Caco-2 (cell line): Measurements from ENCODE around the gene PDCD6IP. TPM values are rescaled to one million over a fixed set of nuclear protein-coding genes. Genes with fewer than 3 reads are reported as not detected.

Experiments used
- BruUV-seq: library from RNA; stranded (reverse); fragments of 400-500 nt; replicated peaks from 2 replicates; lab custom pipeline; 2021; lab: Mats Ljungman, UMichigan
- CTCF ChIA-PET: fragments of 300-600 bp; sonication (Branson Sonifier 250); formaldehyde crosslinking; loops from one replicate; lab custom pipeline; 2022; ENCODE audit warnings: antibody characterized with exemption; lab: Charles Lee
- POLR2A ChIA-PET: fragments of 300-600 bp; sonication (Branson Sonifier 250); formaldehyde crosslinking; loops from one replicate; lab custom pipeline; 2022; ENCODE audit warnings: antibody characterized with exemption; lab: Charles Lee
- DNase-seq, 2 experiments: peaks; one replicate each; pipeline versions ENCODE4 v3.0.0 to v3.0.0-alpha.2; 2020 to 2022
- H3K27me3 ChIP-seq: replicated peaks from 2 replicates; pipeline ENCODE4 v1.6.0; 2011; ENCODE audit warnings: low read length; ENCODE audit not compliant: control insufficient read depth, insufficient read depth
- H3K36me3 ChIP-seq: 2 replicates; pipeline ENCODE4 v1.5.1; 2011; ENCODE audit warnings: low read length; ENCODE audit not compliant: control insufficient read depth, insufficient read depth
- H3K4me1 ChIP-seq: fragments of 250-450 bp; sonication (Bioruptor Pico); 2 replicates; pipeline ENCODE4 v1.5.1; 2020; ENCODE audit warnings: mild to moderate bottlenecking
- H3K4me3 ChIP-seq: 2 replicates; pipeline ENCODE4 v1.5.1; 2011; ENCODE audit warnings: low read depth, mild to moderate bottlenecking, control low read depth, low read length
- H3K9me3 ChIP-seq: fragments of 250-450 bp; sonication (Bioruptor Pico); 2 replicates; pipeline ENCODE4 v1.5.1; 2020; ENCODE audit warnings: mild to moderate bottlenecking, moderate library complexity
- H3K27ac Mint-ChIP-seq: one replicate; pipeline ENCODE4 v1.8.0; 2022; ENCODE audit warnings: mixed read lengths; ENCODE audit not compliant: unreplicated experiment
- H3K27me3 Mint-ChIP-seq: one replicate; pipeline ENCODE4 v1.8.0; 2022; ENCODE audit warnings: mixed read lengths; ENCODE audit not compliant: insufficient read depth, unreplicated experiment
- H3K36me3 Mint-ChIP-seq: one replicate; pipeline ENCODE4 v1.8.0; 2022; ENCODE audit warnings: mild to moderate bottlenecking, mixed read lengths; ENCODE audit not compliant: insufficient read depth, unreplicated experiment
- H3K4me1 Mint-ChIP-seq: one replicate; pipeline ENCODE4 v1.8.0; 2022; ENCODE audit warnings: low read depth, mixed read lengths; ENCODE audit not compliant: unreplicated experiment
- H3K4me3 Mint-ChIP-seq: one replicate; pipeline ENCODE4 v1.8.0; 2022; ENCODE audit warnings: mild to moderate bottlenecking, moderate library complexity, mixed read lengths; ENCODE audit not compliant: unreplicated experiment
- H3K9me3 Mint-ChIP-seq: one replicate; pipeline ENCODE4 v1.8.0; 2022; ENCODE audit warnings: mixed read lengths; ENCODE audit not compliant: unreplicated experiment
- intact Hi-C: fragments of 100-400 bp; cut with micrococcal nuclease; formaldehyde crosslinking; loops from one replicate; pipeline ENCODE4 v1.10.0; 2022; ENCODE audit not compliant: unreplicated experiment
- total RNA-seq: library from RNA; stranded (reverse); gene quantifications from 2 replicates; pipeline ENCODE4 v1.2.3, GENCODE V29; 2022
- TF ChIP-seq, protein P1 (sequence below), 2 experiments: fragments of 200-600 bp in 1 of 2; IDR thresholded peaks; 1 replicate in 1 of 2; 2 replicates in 1 of 2; pipeline versions ENCODE4 v1.5.1 to v1.8.0; 2011 to 2022; ENCODE audit warnings: antibody characterized with exemption in 1 of 2, control low read depth in 1 of 2, inconsistent platforms in 1 of 2, low read depth in 1 of 2, low read length in 1 of 2, mild to moderate bottlenecking in 1 of 2, moderate library complexity in 1 of 2; ENCODE audit not compliant: insufficient read depth in 1 of 2, severe bottlenecking in 1 of 2, unreplicated experiment in 1 of 2

PDCD6IP gene
- total RNA-seq, 1 experiment from 2014 or later: 185 TPM

- TF ChIP-seq, protein P1, sequence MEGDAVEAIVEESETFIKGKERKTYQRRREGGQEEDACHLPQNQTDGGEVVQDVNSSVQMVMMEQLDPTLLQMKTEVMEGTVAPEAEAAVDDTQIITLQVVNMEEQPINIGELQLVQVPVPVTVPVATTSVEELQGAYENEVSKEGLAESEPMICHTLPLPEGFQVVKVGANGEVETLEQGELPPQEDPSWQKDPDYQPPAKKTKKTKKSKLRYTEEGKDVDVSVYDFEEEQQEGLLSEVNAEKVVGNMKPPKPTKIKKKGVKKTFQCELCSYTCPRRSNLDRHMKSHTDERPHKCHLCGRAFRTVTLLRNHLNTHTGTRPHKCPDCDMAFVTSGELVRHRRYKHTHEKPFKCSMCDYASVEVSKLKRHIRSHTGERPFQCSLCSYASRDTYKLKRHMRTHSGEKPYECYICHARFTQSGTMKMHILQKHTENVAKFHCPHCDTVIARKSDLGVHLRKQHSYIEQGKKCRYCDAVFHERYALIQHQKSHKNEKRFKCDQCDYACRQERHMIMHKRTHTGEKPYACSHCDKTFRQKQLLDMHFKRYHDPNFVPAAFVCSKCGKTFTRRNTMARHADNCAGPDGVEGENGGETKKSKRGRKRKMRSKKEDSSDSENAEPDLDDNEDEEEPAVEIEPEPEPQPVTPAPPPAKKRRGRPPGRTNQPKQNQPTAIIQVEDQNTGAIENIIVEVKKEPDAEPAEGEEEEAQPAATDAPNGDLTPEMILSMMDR (IDR thresholded peaks at IDR 0.05; ENCODE audit: insufficient read depth in 1 of 2, low read depth in 1 of 2, low read length in 1 of 2, severe bottlenecking in 1 of 2, unreplicated experiment in 1 of 2): no peak
- no peaks in the 10 kb centered on the region for H3K9me3 ChIP-seq
- H3K27me3 ChIP-seq: no peaks in the 10 kb centered on the region; the same call in 1 of the 2 replicates
- H3K27ac Mint-ChIP-seq: no peak overlapping the region
- ChIA-PET CTCF (interaction anchor here (0.5 to 2.0 kb wide), 8 partner anchors 96 to 800 kb away, joined by 3 to 13 read pairs (median 4); no protein-coding TSS in a partner anchor), POLR2A (no interaction called here)
- no TSS peak for BruUV-seq
- H3K4me3 Mint-ChIP-seq: no peak overlapping the region
- no peak overlapping the region for H3K4me3 ChIP-seq
- H3K4me1 Mint-ChIP-seq: no peaks in the 10 kb centered on the region
- no peak for DNase-seq
- H3K36me3 ChIP-seq: no peaks in the 10 kb centered on the region
- no peaks in the 10 kb centered on the region for H3K4me1 ChIP-seq
- H3K27me3 Mint-ChIP-seq: peaks cover 9% of the 10 kb centered on the region
- H3K36me3 Mint-ChIP-seq: peaks cover 6% of the 10 kb centered on the region
- no peaks in the 10 kb centered on the region for H3K9me3 Mint-ChIP-seq
- intact Hi-C loops: loop anchor here (1.0 to 5.0 kb wide), 6 partner anchors 73 to 800 kb away; no protein-coding TSS in a partner anchor
Observed at GRCh38 chr3:33883951-33884561, 85.6 kb downstream of the PDCD6IP start.

- intact Hi-C loops: loop anchor here (5.0 kb wide), 3 partner anchors 73 to 503 kb away; no protein-coding TSS in a partner anchor
- BruUV-seq: no TSS peak
- H3K4me1 Mint-ChIP-seq: no peaks in the 10 kb centered on the region
- POLR2A ChIA-PET: no interaction called here
- no peak overlapping the region for H3K4me3 Mint-ChIP-seq
- Histone ChIP-seq H3K27me3 (no peaks in the 10 kb centered on the region; the same call in 1 of the 2 replicates), H3K4me3 (no peak overlapping the region), H3K36me3 (no peaks in the 10 kb centered on the region), H3K9me3 (no peaks in the 10 kb centered on the region), H3K4me1 (0 out of 2 replicates have a peak, but pooled peaks cover 3% of the 10 kb centered on the region)
- peaks cover 6% of the 10 kb centered on the region for H3K36me3 Mint-ChIP-seq
- CTCF ChIA-PET: interaction anchor here (2.0 kb wide), 1 partner anchor 127 kb away, joined by 8 read pairs; no protein-coding TSS in a partner anchor
- no peaks in the 10 kb centered on the region for H3K9me3 Mint-ChIP-seq
- no peak for DNase-seq
- TF ChIP-seq, protein P1 (IDR thresholded peaks at IDR 0.05; ENCODE audit: insufficient read depth in 1 of 2, low read depth in 1 of 2, low read length in 1 of 2, severe bottlenecking in 1 of 2, unreplicated experiment in 1 of 2): no peak
- peaks cover 9% of the 10 kb centered on the region for H3K27me3 Mint-ChIP-seq
- no peak overlapping the region for H3K27ac Mint-ChIP-seq
Observed at GRCh38 chr3:33884701-33885100, 86.3 kb downstream of the PDCD6IP start.

- H3K4me3 ChIP-seq: no peak overlapping the region
- no peaks in the 10 kb centered on the region for H3K9me3 Mint-ChIP-seq
- no peaks in the 10 kb centered on the region for H3K9me3 ChIP-seq
- H3K27me3 ChIP-seq: no peaks in the 10 kb centered on the region; the same call in 1 of the 2 replicates
- TF ChIP-seq, protein P1 (IDR thresholded peaks at IDR 0.05; ENCODE audit: insufficient read depth in 1 of 2, low read depth in 1 of 2, low read length in 1 of 2, severe bottlenecking in 1 of 2, unreplicated experiment in 1 of 2): no peak
- no peaks in the 10 kb centered on the region for H3K36me3 ChIP-seq
- H3K36me3 Mint-ChIP-seq: peaks cover 6% of the 10 kb centered on the region
- no peaks in the 10 kb centered on the region for H3K4me1 Mint-ChIP-seq
- ChIA-PET POLR2A (no interaction called here), CTCF (no interaction called here)
- H3K4me3 Mint-ChIP-seq: no peak overlapping the region
- H3K4me1 ChIP-seq: 0 out of 2 replicates have a peak, but pooled peaks cover 4% of the 10 kb centered on the region
- intact Hi-C loops: no loop called here
- peaks cover 9% of the 10 kb centered on the region for H3K27me3 Mint-ChIP-seq
- no peak overlapping the region for H3K27ac Mint-ChIP-seq
- no peak for DNase-seq
- BruUV-seq: no TSS peak
Observed at GRCh38 chr3:33885496-33885895, 87.1 kb downstream of the PDCD6IP start.
